GM23248 (cell line): ENCODE data around the gene TPRG1.

Source experiments
- EZH2 ChIP-seq: fragments of 200-600 bp; sonication (generic); IDR thresholded peaks from 2 replicates; pipeline ENCODE4 v1.6.1; 2018; ENCODE audit warnings: antibody characterized with exemption, mild to moderate bottlenecking; ENCODE audit not compliant: insufficient read depth, poor library complexity, severe bottlenecking
- EZH2phosphoT487 ChIP-seq: fragments of 200-600 bp; sonication (generic); IDR thresholded peaks from 2 replicates; pipeline ENCODE4 v1.6.1; 2018; ENCODE audit warnings: antibody characterized with exemption, moderate library complexity, mild to moderate bottlenecking, low read depth; ENCODE audit not compliant: insufficient read depth

DNA sequence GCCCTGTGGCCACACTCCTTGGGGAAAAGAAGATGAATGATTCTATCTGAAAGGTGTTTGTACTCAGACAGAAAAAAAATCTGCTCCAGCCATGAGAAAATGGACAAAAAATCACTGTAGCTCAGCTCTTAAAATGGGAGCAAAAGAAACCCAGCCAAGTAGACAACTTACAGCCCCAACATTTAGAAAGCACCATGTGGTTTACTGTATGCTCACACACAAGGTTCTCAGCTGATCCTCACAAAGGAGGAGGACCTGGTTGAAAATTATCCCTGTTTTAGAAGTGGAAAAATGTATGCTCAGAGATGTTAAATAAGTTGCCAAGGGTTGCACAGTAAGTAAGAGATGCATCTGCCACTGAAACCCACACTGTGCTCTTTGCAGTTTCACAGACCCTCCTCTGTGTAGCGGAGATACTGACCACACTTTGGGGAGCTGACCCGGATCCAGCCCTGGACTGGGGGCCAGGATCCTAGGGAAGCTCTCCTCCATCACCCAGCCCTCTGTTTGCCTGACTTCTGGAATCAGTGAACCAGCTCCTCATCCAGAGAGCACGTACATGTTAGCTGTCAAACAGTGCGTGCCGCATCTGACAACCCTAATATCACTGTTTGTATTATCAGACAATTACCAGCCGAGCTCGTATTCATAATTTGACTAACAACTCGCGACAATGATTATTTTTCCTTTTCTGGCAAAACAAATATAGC lies 32.7 kb upstream of the TPRG1 start:
- TF ChIP-seq EZH2, result no peak
- no peak for TF ChIP-seq EZH2phosphoT487
